ENCODE data around the gene VDAC2.

GRCh38 chr10:75228834-75229233 lies 18.2 kb downstream of the VDAC2 start:
- TF ChIP-seq CTCF (IDR thresholded peaks at IDR 0.05) (no peak), POLR2A (IDR thresholded peaks at IDR 0.05) (no peak)
